ENCODE measurements around the gene FAM131A. TPM values are rescaled to one million over a fixed set of nuclear protein-coding genes. Genes with fewer than 3 reads are reported as not detected.

FAM131A gene
- total and polyA plus RNA-seq, 2 of the 4 experiments (the other 2 are of a cell fraction): 10.8 to 19.5 TPM

GRCh38 chr3:184389935-184390528, 52.6 kb downstream of the FAM131A start:
- no peaks in the 10 kb centered on the region for H3K79me1 ChIP-seq (ENCODE audit: low read depth in 1 of 2, low read length in 2 of 2)
- no peaks in the 10 kb centered on the region for H3K9me1 ChIP-seq (ENCODE audit: insufficient read depth, low read length)
- no peak overlapping the region for H2BK20ac ChIP-seq (ENCODE audit: low read depth, low read length)
- DNase-seq (no peak), ATAC-seq (ENCODE audit: low read depth) (no peak)
- H2BK15ac ChIP-seq (ENCODE audit: low read depth, low read length): no peak overlapping the region
- H3K23ac ChIP-seq (ENCODE audit: low read depth, low read length): no peak overlapping the region
- no peak overlapping the region for H2AK5ac ChIP-seq (ENCODE audit: low read depth, low read length)
- H3K4me3 ChIP-seq (ENCODE audit: insufficient read depth, low read depth, low read length): no peak overlapping the region
- no peak overlapping the region for H3K56ac ChIP-seq (ENCODE audit: extremely low read depth, insufficient read depth, low read length)
- no peak overlapping the region for H3K27ac ChIP-seq (ENCODE audit: insufficient read depth, low read length)
- dilution Hi-C loops (cut with HindIII; ENCODE audit: low sequenced_read_pairs, unreplicated experiment): no loop called here
- ChIA-PET CTCF (no interaction called here), POLR2A (ENCODE audit: unreplicated experiment) (interaction anchor here (0.5 kb wide), 1 partner anchor 160 kb away, joined by 3 read pairs; no protein-coding TSS in a partner anchor)
- intact Hi-C loops (cut with micrococcal nuclease): no loop called here
- no peak overlapping the region for H2AFZ ChIP-seq (replicated peaks; ENCODE audit: low read length, poor library complexity)
- H3K9ac ChIP-seq (ENCODE audit: low read depth, low read length): no peak overlapping the region
- H3K4me1 ChIP-seq (ENCODE audit: control insufficient read depth, insufficient read depth, low read length): no peaks in the 10 kb centered on the region
- peaks cover 65% of the 10 kb centered on the region for H3K27me3 ChIP-seq (ENCODE audit: control insufficient read depth, insufficient read depth, low read length)
- H4K20me1 ChIP-seq (ENCODE audit: insufficient read depth, low read length): no peaks in the 10 kb centered on the region
- no peak overlapping the region for H4K91ac ChIP-seq (ENCODE audit: insufficient read depth, low read depth, low read length)
- H3K4me2 ChIP-seq (ENCODE audit: low read depth, low read length): no peak overlapping the region
- BruUV-seq (replicated peaks): no TSS peak
- no peak overlapping the region for H2BK120ac ChIP-seq (ENCODE audit: low read depth, low read length)
- TF ChIP-seq RCOR1 (IDR thresholded peaks at IDR 0.05; ENCODE audit: insufficient replicate concordance, low read length) (no peak), ELK1 (IDR thresholded peaks at IDR 0.05; ENCODE audit: borderline replicate concordance, low read depth, low read length) (no peak), CTCF (conservative IDR thresholded peaks at IDR 0.05; ENCODE audit: low read depth, low read length) (no peak), NFE2L2 (IDR thresholded peaks at IDR 0.05; ENCODE audit: low read depth, low read length) (no peak)
- in situ Hi-C loops (cut with MboI; ENCODE audit: low sequenced_read_pairs): no loop called here
- H2AK9ac ChIP-seq (replicated peaks; ENCODE audit: low read depth, low read length, poor library complexity): no peak overlapping the region
- H4K8ac ChIP-seq (ENCODE audit: low read depth in 2 of 2, low read length in 2 of 2): no peak overlapping the region
- no peak overlapping the region for H4K5ac ChIP-seq (ENCODE audit: low read depth, low read length)
- H2BK5ac ChIP-seq (ENCODE audit: low read depth, low read length, poor library complexity, severe bottlenecking): no peak overlapping the region
- WGBS, 2 experiments (ENCODE audit: extremely low coverage in 2 of 2, insufficient read length in 1 of 2): 75% methylated on average over 1 of the region's 5 CpGs; no CpG with 5 or more reads in 1 of the 2 experiments
- H3K18ac ChIP-seq (ENCODE audit: low read depth, low read length): no peak overlapping the region
- no peaks in the 10 kb centered on the region for H3K36me3 ChIP-seq (ENCODE audit: control insufficient read depth, insufficient read depth, low read length)
- H3K4ac ChIP-seq (ENCODE audit: low read depth, low read length): no peak overlapping the region
- no peaks in the 10 kb centered on the region for H3K9me3 ChIP-seq (ENCODE audit: control insufficient read depth, insufficient read depth, low read length)
- H3K14ac ChIP-seq (replicated peaks; ENCODE audit: low read depth, low read length): no peak overlapping the region

Measured in IMR-90 (cell line).